ENCODE data around the gene MYO1B. TPM values are rescaled to one million over a fixed set of nuclear protein-coding genes. Genes with fewer than 3 reads are reported as not detected.

MYO1B gene
- total RNA-seq, 1 experiment from 2014 or later: 43.2 TPM

GRCh38 chr2:191359133-191359532, 113.9 kb downstream of the MYO1B start:
- Mint-ChIP-seq H3K36me3 (ENCODE audit: insufficient read depth in 1 of 3, low read depth in 3 of 3) (peaks cover 21 to 26% (median 22%) of the 10 kb centered on the region in 3 experiments), H3K27me3 (ENCODE audit: low read depth) (no peaks in the 10 kb centered on the region), H3K9me3 (peaks cover 6 to 12% of the 10 kb centered on the region in 2 experiments; a peak in 3 of 5 replicates), H3K4me3 (no peak overlapping the region), H3K27ac (no peak overlapping the region), H3K4me1 (peaks cover 0 to 2% of the 10 kb centered on the region in 2 experiments; a peak in 1 of 4 replicates)
- no peak overlapping the region for H2BK5ac ChIP-seq (ENCODE audit: insufficient read length, low read length)
- H4K91ac ChIP-seq (ENCODE audit: insufficient read length, low read depth, low read length): no peak overlapping the region
- WGBS (ENCODE audit: extremely low coverage, insufficient read length, low lambda C conversion rate): no CpG with 5 or more reads among the region's 2 CpGs
- H2AFZ ChIP-seq (ENCODE audit: low read length): no peak overlapping the region
- H3K18ac ChIP-seq (ENCODE audit: insufficient read length, low read depth, low read length): no peak overlapping the region
- H3K79me1 ChIP-seq (ENCODE audit: insufficient read depth, low read depth, low read length, poor library complexity, severe bottlenecking): no peaks in the 10 kb centered on the region
- no peak for TF ChIP-seq CTCF (conservative IDR thresholded peaks at IDR 0.05)
- no peak for DNase-seq
- no peak overlapping the region for H4K5ac ChIP-seq (ENCODE audit: insufficient read length, low read depth, low read length)
- no peak overlapping the region for H3K4ac ChIP-seq (ENCODE audit: low read depth, low read length)
- H2BK12ac ChIP-seq (ENCODE audit: insufficient read length, low read depth, low read length): no peak overlapping the region
- no peaks in the 10 kb centered on the region for H3K23me2 ChIP-seq (ENCODE audit: insufficient read length, low read depth, low read length, poor library complexity, severe bottlenecking)
- H2BK20ac ChIP-seq (ENCODE audit: low read depth, low read length, poor library complexity, severe bottlenecking): no peak overlapping the region
- no peak overlapping the region for H4K8ac ChIP-seq (replicated peaks; ENCODE audit: insufficient read length, low read depth, low read length)
- no peaks in the 10 kb centered on the region for H4K20me1 ChIP-seq (ENCODE audit: control insufficient read depth, insufficient read depth, insufficient read length)
- no peaks in the 10 kb centered on the region for H3K9me3 ChIP-seq (ENCODE audit: control insufficient read depth, low read depth, low read length)
- H3K14ac ChIP-seq (ENCODE audit: insufficient read depth, low read length): no peak overlapping the region
- no peak overlapping the region for H3T11ph ChIP-seq (ENCODE audit: low read length)
- 0 out of 2 replicates have a peak, but pooled peaks cover 3% of the 10 kb centered on the region for H3K79me2 ChIP-seq (ENCODE audit: insufficient read depth, low read length)
- H3K27ac ChIP-seq (ENCODE audit: insufficient read length, low read depth, low read length): no peak overlapping the region
- H3K4me2 ChIP-seq (ENCODE audit: insufficient read depth, insufficient read length, low read length): no peak overlapping the region
- H3K9ac ChIP-seq (ENCODE audit: extremely low read depth, insufficient read length, low read length): no peak overlapping the region
- H2BK15ac ChIP-seq (ENCODE audit: low read depth, low read length): no peak overlapping the region
- no peaks in the 10 kb centered on the region for H3K27me3 ChIP-seq (ENCODE audit: insufficient read depth, low read length)
- no peak overlapping the region for H3K56ac ChIP-seq (ENCODE audit: insufficient read length, low read depth, low read length)
- no peaks in the 10 kb centered on the region; the same call in 1 of the 2 replicates for H3K4me1 ChIP-seq (ENCODE audit: insufficient read depth, low read length)
- no peak overlapping the region for H2AK5ac ChIP-seq (ENCODE audit: insufficient read length, low read length)
- no peak overlapping the region for H3K23ac ChIP-seq (ENCODE audit: insufficient read length, low read depth, low read length)
- H2BK120ac ChIP-seq (ENCODE audit: low read depth, low read length, poor library complexity, severe bottlenecking): no peak overlapping the region

All from H9 (cell line).